Neutrophil (primary cell): ENCODE results near the gene DISC1.

Experiments
- H3K27ac ChIP-seq: fragments of 200-600 bp; sonication (generic); 2 replicates; pipeline ENCODE4 v1.5.1; 2016; ENCODE audit warnings: mild to moderate bottlenecking, moderate library complexity
- H3K27me3 ChIP-seq: fragments of 200-600 bp; sonication (generic); 2 replicates; pipeline ENCODE4 v1.6.0; 2016; ENCODE audit warnings: mild to moderate bottlenecking
- H3K36me3 ChIP-seq: fragments of 200-600 bp; sonication (generic); 2 replicates; pipeline ENCODE4 v1.5.1; 2017
- H3K4me1 ChIP-seq, 2 experiments: fragments of 200-600 bp in 1 of 2; sonication (generic) in 1 of 2; 1 replicate in 1 of 2; 2 replicates in 1 of 2; pipeline versions ENCODE4 v1.5.1 to v1.6.1; 2013 to 2016; ENCODE audit warnings: low read depth in 1 of 2, low read length in 1 of 2, mild to moderate bottlenecking in 1 of 2, moderate library complexity in 1 of 2; ENCODE audit not compliant: control insufficient read depth in 1 of 2, insufficient read depth in 1 of 2
- H3K4me3 ChIP-seq, 2 experiments: fragments of 200-600 bp in 1 of 2; sonication (generic) in 1 of 2; 1 replicate in 1 of 2; 2 replicates in 1 of 2; pipeline ENCODE4 v1.5.1; 2013 to 2016; ENCODE audit warnings: low read depth in 1 of 2, low read length in 1 of 2, mild to moderate bottlenecking in 1 of 2, moderate library complexity in 1 of 2
- H3K9me3 ChIP-seq: fragments of 200-600 bp; sonication (generic); 2 replicates; pipeline ENCODE4 v1.5.1; 2016
- CTCF ChIP-seq: fragments of 200-600 bp; sonication (generic); IDR thresholded peaks from 2 replicates; pipeline ENCODE4 v1.5.1; 2016; ENCODE audit warnings: antibody characterized with exemption

Gene DISC1

GRCh38 chr1:231594123-231594522 is 32.5 kb upstream of the DISC1 start:
- Histone ChIP-seq H3K9me3 (no peaks in the 10 kb centered on the region), H3K4me3 (no peak overlapping the region), H3K4me1 (peaks cover 14 to 23% of the 10 kb centered on the region in 2 experiments), H3K27me3 (no peaks in the 10 kb centered on the region), H3K36me3 (no peaks in the 10 kb centered on the region), H3K27ac (no peak overlapping the region)
- no peak for TF ChIP-seq CTCF

GRCh38 chr1:231594749-231595148 is 31.8 kb upstream of the DISC1 start:
- Histone ChIP-seq H3K27ac (no peak overlapping the region), H3K4me1 (peaks cover 14 to 23% of the 10 kb centered on the region in 2 experiments), H3K4me3 (no peak overlapping the region), H3K36me3 (no peaks in the 10 kb centered on the region), H3K9me3 (no peaks in the 10 kb centered on the region), H3K27me3 (no peaks in the 10 kb centered on the region)
- TF ChIP-seq CTCF: no peak

DNA sequence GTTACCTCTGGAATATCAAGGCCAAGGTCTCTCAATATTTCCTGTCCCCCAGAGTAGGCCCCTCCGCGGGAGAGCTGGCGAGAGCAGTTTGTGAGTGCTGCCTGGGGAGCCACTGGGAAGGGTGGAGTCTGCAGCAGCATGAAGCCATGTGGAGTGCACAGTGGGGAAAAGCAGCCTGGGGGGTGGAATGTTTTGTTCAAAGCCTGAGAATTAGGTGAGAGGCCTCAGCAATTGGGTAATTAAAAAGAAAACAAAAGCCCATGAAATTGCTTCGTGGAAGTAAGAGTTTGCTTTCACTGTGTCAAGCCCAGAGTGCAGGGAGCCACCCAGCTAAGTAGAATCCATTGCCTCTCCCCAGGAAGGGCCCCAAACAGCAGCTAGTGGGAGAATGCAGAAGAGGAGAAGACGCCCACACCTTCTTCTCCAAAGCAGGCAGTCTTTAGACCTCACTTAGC is 30.2 kb upstream of the DISC1 start:
- Histone ChIP-seq H3K4me3 (no peak overlapping the region), H3K4me1 (peaks cover 9 to 15% of the 10 kb centered on the region in 2 experiments), H3K9me3 (no peaks in the 10 kb centered on the region), H3K27me3 (no peaks in the 10 kb centered on the region), H3K36me3 (no peaks in the 10 kb centered on the region), H3K27ac (no peak overlapping the region)
- no peak for TF ChIP-seq CTCF

GRCh38 chr1:231597971-231598370 is 28.6 kb upstream of the DISC1 start:
- no peak for TF ChIP-seq CTCF
- Histone ChIP-seq H3K9me3 (no peaks in the 10 kb centered on the region), H3K27me3 (no peaks in the 10 kb centered on the region), H3K4me1 (peaks cover 9 to 11% of the 10 kb centered on the region in 2 experiments), H3K27ac (no peak overlapping the region), H3K4me3 (no peak overlapping the region), H3K36me3 (no peaks in the 10 kb centered on the region)

DNA sequence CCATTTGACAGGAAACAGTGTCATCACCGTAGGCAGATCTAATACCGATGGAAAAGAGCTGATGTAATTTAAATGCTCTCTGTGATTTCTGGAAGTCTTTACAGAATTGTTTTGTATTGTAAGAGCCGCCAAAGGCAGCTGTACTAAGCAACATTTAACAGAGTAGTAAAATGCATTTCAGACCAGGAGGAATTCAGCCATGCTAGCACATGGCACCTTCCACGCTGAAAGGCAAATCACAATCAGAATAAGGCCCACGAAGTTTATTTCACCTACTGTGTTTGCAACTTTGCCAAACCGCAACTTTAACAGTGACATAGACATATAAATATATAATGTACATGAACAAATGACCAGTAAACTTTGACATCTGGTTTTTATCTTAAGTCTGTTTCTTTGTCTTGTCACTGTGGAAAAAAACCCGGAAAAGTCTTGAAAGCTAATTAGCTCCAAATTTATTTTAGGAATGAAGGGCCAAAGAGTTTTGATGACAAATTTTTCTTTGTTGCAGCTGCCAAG is 26.1 kb upstream of the DISC1 start:
- Histone ChIP-seq H3K27me3 (no peaks in the 10 kb centered on the region), H3K36me3 (no peaks in the 10 kb centered on the region), H3K9me3 (no peaks in the 10 kb centered on the region), H3K4me3 (no peak overlapping the region), H3K4me1 (peaks cover 16 to 17% of the 10 kb centered on the region in 2 experiments), H3K27ac (no peak overlapping the region)
- TF ChIP-seq CTCF: no peak
